B cell (primary cell): ENCODE data around the gene CDC5L. TPM values are rescaled to one million over a fixed set of nuclear protein-coding genes. Genes with fewer than 3 reads are reported as not detected.

Experiments
- ATAC-seq: fragments of 200-7000 bp; cut with Tn5 transposase; one replicate; pipeline ENCODE4 v1.10.0; 2021; ENCODE audit warnings: low read depth, mild to moderate bottlenecking, moderate number of reproducible peaks, moderate library complexity
- CTCF ChIA-PET: fragments of 350-600 bp; sonication (Branson Sonifier 250); formaldehyde crosslinking; loops from one replicate; lab custom pipeline; 2021; ENCODE audit warnings: antibody characterized with exemption, inconsistent platforms; lab: Charles Lee
- POLR2A ChIA-PET: fragments of 350-600 bp; sonication (Branson Sonifier 250); formaldehyde crosslinking; loops from one replicate; lab custom pipeline; 2021; ENCODE audit warnings: antibody characterized with exemption; lab: Charles Lee
- DNase-seq: peaks from one replicate; pipeline ENCODE4 v3.0.0; 2013
- H2AFZ ChIP-seq: 2 replicates; pipeline ENCODE4 v1.6.1; 2012; ENCODE audit warnings: mild to moderate bottlenecking, low read depth, low read length; ENCODE audit not compliant: insufficient read depth, poor library complexity, severe bottlenecking
- H3K27ac ChIP-seq, 2 donors: 1 replicate in 1 of 2; 2 replicates in 1 of 2; pipeline ENCODE4 v1.5.1; 2012 to 2013; ENCODE audit warnings: low read length in 2 of 2, mild to moderate bottlenecking in 2 of 2, moderate library complexity in 1 of 2
- H3K27me3 ChIP-seq, 4 experiments: fragments of 200-600 bp in 1 of 4; sonication (generic) in 1 of 4; replicated peaks in 1 of 4; 1 replicate in 2 of 4; 2 replicates in 2 of 4; pipeline versions ENCODE4 v1.6.1 to v1.7.0; 2013 to 2016; ENCODE audit warnings: low read length in 3 of 4, mild to moderate bottlenecking in 2 of 4, mixed read lengths in 1 of 4, moderate library complexity in 1 of 4; ENCODE audit not compliant: insufficient read depth in 4 of 4, control insufficient read depth in 3 of 4; ENCODE audit errors: control extremely low read depth in 1 of 4
- H3K36me3 ChIP-seq, 2 experiments: replicated peaks in 1 of 2; 1 replicate in 1 of 2; 2 replicates in 1 of 2; pipeline versions ENCODE4 v1.6.1 to v1.7.1; 2013; ENCODE audit warnings: low read length in 1 of 2; ENCODE audit not compliant: insufficient read depth in 2 of 2, control insufficient read depth in 1 of 2; ENCODE audit errors: control extremely low read depth in 1 of 2, extremely low read depth in 1 of 2
- H3K4me1 ChIP-seq, 2 donors: fragments of 200-600 bp in 1 of 2; sonication (generic) in 1 of 2; 1 replicate in 1 of 2; 2 replicates in 1 of 2; pipeline versions ENCODE4 v1.5.1 to v1.6.1; 2013 to 2017; ENCODE audit warnings: low read length in 2 of 2; ENCODE audit not compliant: control insufficient read depth in 2 of 2, insufficient read depth in 2 of 2
- H3K4me2 ChIP-seq: replicated peaks from 2 replicates; pipeline ENCODE3; 2012; ENCODE audit warnings: mild to moderate bottlenecking, low read depth, low read length; ENCODE audit not compliant: poor library complexity, severe bottlenecking
- H3K4me3 ChIP-seq, 5 experiments: fragments of 200-600 bp in 1 of 5; sonication (generic) in 1 of 5; 1 replicate in 3 of 5; 2 replicates in 2 of 5; pipeline versions ENCODE4 v1.5.1 to v1.7.0; 2011 to 2016; ENCODE audit warnings: low read length in 4 of 5, mild to moderate bottlenecking in 4 of 5, low read depth in 2 of 5, control low read depth in 1 of 5, moderate library complexity in 1 of 5; ENCODE audit not compliant: insufficient read depth in 1 of 5; ENCODE audit errors: control extremely low read depth in 1 of 5, extremely low read depth in 1 of 5
- H3K79me2 ChIP-seq: fragments of 200-600 bp; sonication (generic); one replicate; pipeline ENCODE4 v1.6.0; 2016; ENCODE audit warnings: low read length; ENCODE audit not compliant: control insufficient read depth, insufficient read depth
- H3K9ac ChIP-seq: fragments of 200-600 bp; sonication (generic); 2 replicates; pipeline ENCODE4 v1.6.1; 2017; ENCODE audit warnings: mild to moderate bottlenecking, low read length, moderate library complexity
- H3K9me3 ChIP-seq, 3 donors: one replicate each; pipeline versions ENCODE4 v1.6.1 to v1.7.1; 2013; ENCODE audit warnings: low read length in 2 of 3; ENCODE audit not compliant: control insufficient read depth in 2 of 3, insufficient read depth in 1 of 3; ENCODE audit errors: control extremely low read depth in 1 of 3
- H4K20me1 ChIP-seq: 2 replicates; pipeline ENCODE4 v1.6.0; 2012; ENCODE audit warnings: mild to moderate bottlenecking, low read length; ENCODE audit not compliant: insufficient read depth, control insufficient read depth, poor library complexity, severe bottlenecking
- H3K27ac Mint-ChIP-seq: one replicate; pipeline ENCODE4 v1.8.0; 2021; ENCODE audit warnings: mixed read lengths
- H3K27me3 Mint-ChIP-seq: one replicate; pipeline ENCODE4 v1.8.0; 2021; ENCODE audit warnings: mixed read lengths
- H3K4me1 Mint-ChIP-seq: one replicate; pipeline ENCODE4 v1.8.0; 2021; ENCODE audit warnings: mixed read lengths
- H3K4me3 Mint-ChIP-seq: one replicate; pipeline ENCODE4 v1.8.0; 2021; ENCODE audit warnings: mixed read lengths
- H3K9me3 Mint-ChIP-seq: one replicate; pipeline ENCODE4 v1.8.0; 2022; ENCODE audit warnings: mixed read lengths; ENCODE audit not compliant: insufficient read depth
- EZH2 ChIP-seq: IDR thresholded peaks from 2 replicates; pipeline ENCODE4 v1.6.1; 2012; ENCODE audit warnings: borderline replicate concordance, low read depth, mild to moderate bottlenecking, moderate library complexity, low read length; ENCODE audit not compliant: insufficient read depth, poor library complexity, severe bottlenecking
- WGBS: methylation state at CpG from one replicate; pipeline ENCODE4 v1.1.5; 2013; ENCODE audit warnings: missing lambda C conversion rate; ENCODE audit not compliant: insufficient coverage; 5-methylcytosine and 5-hydroxymethylcytosine counted together
- intact Hi-C: fragments of 100-400 bp; cut with micrococcal nuclease; formaldehyde crosslinking; loops from one replicate; pipeline ENCODE4 v1.10.0; 2022
- polyA plus RNA-seq: library from polyadenylated mRNA; depleted of rRNA; stranded (reverse); fragments of >200 nt; gene quantifications from 2 replicates; pipeline ENCODE4 v1.2.3, GENCODE V29; 2012
- total RNA-seq, 2 donors: library from RNA; stranded (reverse); fragments of 120-200 nt in 1 of 2; gene quantifications; 1 replicate in 1 of 2; 2 replicates in 1 of 2; pipeline versions ENCODE4 v1.2.3 to v1.2.4, GENCODE V29; 2013 to 2022
- TF ChIP-seq, protein P1 (sequence below): fragments of 200-600 bp; IDR thresholded peaks from one replicate; pipeline ENCODE4 v1.8.0; 2022; ENCODE audit warnings: antibody characterized with exemption, mild to moderate bottlenecking

CDC5L gene
- total and polyA plus RNA-seq, 2 donors (not counting 1 experiment from before 2014, with no cell fraction given), result 4.1 to 22.2 TPM

DNA sequence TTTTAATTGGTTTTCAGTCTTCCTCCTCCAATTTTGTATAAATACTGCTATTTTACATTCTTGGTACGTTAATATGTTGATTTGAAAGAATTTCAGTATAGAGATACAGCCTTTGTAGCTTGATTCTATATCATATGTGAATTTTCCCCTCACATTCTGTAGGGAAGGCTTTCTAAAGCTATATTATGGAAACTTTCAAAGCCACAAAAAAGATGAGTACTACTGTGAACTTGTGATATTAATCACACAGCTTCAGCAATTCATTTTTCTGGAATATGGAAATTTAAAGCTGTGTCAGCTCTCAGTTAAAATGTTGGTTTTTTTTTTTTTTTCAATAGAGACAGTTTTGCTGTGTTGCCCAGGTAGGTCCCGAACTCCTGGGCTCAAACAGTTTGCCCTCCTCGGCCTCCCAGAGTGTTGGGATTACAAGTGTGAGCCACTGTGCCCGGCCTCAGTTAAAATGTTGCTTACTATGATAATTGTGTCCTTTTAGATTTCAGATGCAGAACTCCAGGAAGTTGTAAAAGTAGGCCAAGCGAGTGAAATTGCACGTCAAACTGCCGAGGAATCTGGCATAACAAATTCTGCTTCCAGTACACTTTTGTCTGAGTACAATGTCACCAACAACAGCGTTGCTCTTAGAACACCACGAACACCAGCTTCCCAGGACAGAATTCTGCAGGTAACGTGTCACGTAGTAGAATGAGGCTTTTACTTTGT, 20.6 kb downstream of the CDC5L start:
- H3K27me3 ChIP-seq, result no peaks in the 10 kb centered on the region
- no peak overlapping the region for H2AFZ ChIP-seq
- Mint-ChIP-seq H3K9me3 (no peaks in the 10 kb centered on the region), H3K4me1 (peaks cover 3% of the 10 kb centered on the region), H3K4me3 (no peak overlapping the region), H3K27ac (no peak overlapping the region), H3K27me3 (no peaks in the 10 kb centered on the region)
- no peak overlapping the region for H3K4me3 ChIP-seq
- peaks cover 24% of the 10 kb centered on the region for H4K20me1 ChIP-seq
- no peaks in the 10 kb centered on the region for H3K4me1 ChIP-seq
- TF ChIP-seq, protein P1, sequence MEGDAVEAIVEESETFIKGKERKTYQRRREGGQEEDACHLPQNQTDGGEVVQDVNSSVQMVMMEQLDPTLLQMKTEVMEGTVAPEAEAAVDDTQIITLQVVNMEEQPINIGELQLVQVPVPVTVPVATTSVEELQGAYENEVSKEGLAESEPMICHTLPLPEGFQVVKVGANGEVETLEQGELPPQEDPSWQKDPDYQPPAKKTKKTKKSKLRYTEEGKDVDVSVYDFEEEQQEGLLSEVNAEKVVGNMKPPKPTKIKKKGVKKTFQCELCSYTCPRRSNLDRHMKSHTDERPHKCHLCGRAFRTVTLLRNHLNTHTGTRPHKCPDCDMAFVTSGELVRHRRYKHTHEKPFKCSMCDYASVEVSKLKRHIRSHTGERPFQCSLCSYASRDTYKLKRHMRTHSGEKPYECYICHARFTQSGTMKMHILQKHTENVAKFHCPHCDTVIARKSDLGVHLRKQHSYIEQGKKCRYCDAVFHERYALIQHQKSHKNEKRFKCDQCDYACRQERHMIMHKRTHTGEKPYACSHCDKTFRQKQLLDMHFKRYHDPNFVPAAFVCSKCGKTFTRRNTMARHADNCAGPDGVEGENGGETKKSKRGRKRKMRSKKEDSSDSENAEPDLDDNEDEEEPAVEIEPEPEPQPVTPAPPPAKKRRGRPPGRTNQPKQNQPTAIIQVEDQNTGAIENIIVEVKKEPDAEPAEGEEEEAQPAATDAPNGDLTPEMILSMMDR, result no peak
- no peak for TF ChIP-seq EZH2
- no peak overlapping the region for H3K27ac ChIP-seq
- 99% methylated on average over 10 of the region's 11 CpGs for WGBS
- intact Hi-C loops, result no loop called here
- ChIA-PET CTCF (interaction anchor here (0.6 to 2.1 kb wide), 2 partner anchors 21 to 48 kb away, joined by 3 to 4 read pairs; no protein-coding TSS in a partner anchor), POLR2A (no interaction called here)
- no peak for DNase-seq
- no peak overlapping the region for H3K4me2 ChIP-seq
- H3K9me3 ChIP-seq, result no peaks in the 10 kb centered on the region
- ATAC-seq, result no peak
- peaks cover 19 to 76% of the 10 kb centered on the region in 2 experiments for H3K36me3 ChIP-seq
- H3K9ac ChIP-seq, result no peak overlapping the region
- peaks cover 38% of the 10 kb centered on the region for H3K79me2 ChIP-seq

DNA sequence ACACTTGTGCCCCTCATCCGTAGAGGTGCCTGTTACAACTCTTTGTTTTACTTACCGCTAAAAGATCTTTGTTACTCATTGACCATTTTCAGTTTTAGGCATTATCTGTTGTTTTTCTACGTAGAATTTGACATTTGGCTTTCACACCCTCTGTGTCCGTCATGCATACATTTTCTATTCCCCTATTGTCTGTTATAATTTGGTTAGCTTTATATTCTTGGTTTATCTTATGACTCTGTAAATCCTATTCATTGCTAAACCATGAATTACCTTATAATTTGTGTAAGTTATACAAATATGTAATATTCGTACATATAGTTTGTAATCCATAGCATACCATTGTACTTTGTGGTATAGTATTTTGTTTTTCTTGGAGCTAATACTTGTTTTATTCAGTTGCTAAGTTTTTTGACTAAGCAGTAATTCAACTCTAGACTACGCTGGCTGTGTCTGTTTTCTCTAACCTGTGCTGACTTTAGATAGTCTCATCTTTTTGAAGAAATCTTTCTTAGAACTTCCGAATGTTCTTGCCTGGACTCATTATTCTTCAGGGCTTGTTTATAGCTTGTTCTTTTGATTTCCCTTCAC, 21.8 kb downstream of the CDC5L start:
- Mint-ChIP-seq H3K9me3 (no peaks in the 10 kb centered on the region), H3K4me1 (peaks cover 7% of the 10 kb centered on the region), H3K27ac (no peak overlapping the region), H3K27me3 (no peaks in the 10 kb centered on the region), H3K4me3 (no peak overlapping the region)
- H3K9ac ChIP-seq, result no peak overlapping the region
- WGBS, result no CpG with 5 or more reads among the region's 7 CpGs
- H3K4me3 ChIP-seq, result no peak overlapping the region
- H3K36me3 ChIP-seq, result peaks cover 17 to 80% of the 10 kb centered on the region in 2 experiments
- peaks cover 44% of the 10 kb centered on the region for H3K79me2 ChIP-seq
- DNase-seq (no peak), ATAC-seq (no peak)
- H3K4me2 ChIP-seq, result no peak overlapping the region
- H3K9me3 ChIP-seq, result no peaks in the 10 kb centered on the region
- no peak for TF ChIP-seq EZH2
- TF ChIP-seq, protein P1, result no peak
- no peaks in the 10 kb centered on the region for H3K4me1 ChIP-seq
- H2AFZ ChIP-seq, result no peak overlapping the region
- POLR2A ChIA-PET, result no interaction called here
- H3K27me3 ChIP-seq, result no peaks in the 10 kb centered on the region
- H3K27ac ChIP-seq, result no peak overlapping the region
- intact Hi-C loops, result no loop called here
- CTCF ChIA-PET, result interaction anchor here (1.5 kb wide), 1 partner anchor 22 kb away, joined by 5 read pairs; no protein-coding TSS in a partner anchor
- peaks cover 35% of the 10 kb centered on the region for H4K20me1 ChIP-seq
